Measurements from ENCODE around the gene PHKA2.

DNA sequence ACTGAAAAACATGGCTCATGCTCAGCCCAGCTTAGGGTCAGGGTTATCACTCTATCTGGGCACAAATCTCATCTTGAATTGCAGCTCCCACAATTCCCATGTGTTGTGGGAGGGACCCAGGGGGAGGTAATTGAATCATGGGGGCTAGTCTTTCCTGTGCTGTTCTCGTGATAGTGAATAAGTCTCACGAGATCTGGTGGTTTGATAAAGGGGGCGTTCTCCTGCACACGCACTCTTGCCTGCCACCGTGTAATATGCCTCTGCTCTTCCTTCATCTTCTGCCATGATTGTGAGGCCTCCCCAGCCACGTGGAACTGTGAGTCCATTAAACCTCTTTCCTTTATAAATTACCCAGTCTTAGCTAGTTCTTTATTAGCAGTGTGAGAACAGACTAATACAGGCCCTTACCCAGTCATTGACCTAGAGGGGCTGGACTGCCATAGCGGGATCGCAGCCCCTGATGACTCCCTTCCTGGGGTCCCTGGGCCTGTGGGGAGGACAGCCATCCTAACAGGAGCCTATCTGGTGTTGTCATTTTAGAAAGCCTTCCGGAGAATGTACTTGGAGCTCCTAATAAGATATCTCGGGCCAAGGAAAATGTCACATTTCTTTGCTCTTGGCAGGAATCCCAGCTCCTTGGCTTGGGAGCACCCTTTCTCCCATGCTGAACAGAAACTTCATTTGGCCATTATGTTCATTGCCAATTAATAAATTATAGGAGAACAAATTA lies 112.6 kb downstream of the PHKA2 start:
- TF ChIP-seq, protein P1, sequence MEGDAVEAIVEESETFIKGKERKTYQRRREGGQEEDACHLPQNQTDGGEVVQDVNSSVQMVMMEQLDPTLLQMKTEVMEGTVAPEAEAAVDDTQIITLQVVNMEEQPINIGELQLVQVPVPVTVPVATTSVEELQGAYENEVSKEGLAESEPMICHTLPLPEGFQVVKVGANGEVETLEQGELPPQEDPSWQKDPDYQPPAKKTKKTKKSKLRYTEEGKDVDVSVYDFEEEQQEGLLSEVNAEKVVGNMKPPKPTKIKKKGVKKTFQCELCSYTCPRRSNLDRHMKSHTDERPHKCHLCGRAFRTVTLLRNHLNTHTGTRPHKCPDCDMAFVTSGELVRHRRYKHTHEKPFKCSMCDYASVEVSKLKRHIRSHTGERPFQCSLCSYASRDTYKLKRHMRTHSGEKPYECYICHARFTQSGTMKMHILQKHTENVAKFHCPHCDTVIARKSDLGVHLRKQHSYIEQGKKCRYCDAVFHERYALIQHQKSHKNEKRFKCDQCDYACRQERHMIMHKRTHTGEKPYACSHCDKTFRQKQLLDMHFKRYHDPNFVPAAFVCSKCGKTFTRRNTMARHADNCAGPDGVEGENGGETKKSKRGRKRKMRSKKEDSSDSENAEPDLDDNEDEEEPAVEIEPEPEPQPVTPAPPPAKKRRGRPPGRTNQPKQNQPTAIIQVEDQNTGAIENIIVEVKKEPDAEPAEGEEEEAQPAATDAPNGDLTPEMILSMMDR (conservative IDR thresholded peaks at IDR 0.05; ENCODE audit: low read depth, low read length), result no peak
- TF ChIP-seq EZH2phosphoT487 (IDR thresholded peaks at IDR 0.05; ENCODE audit: borderline replicate concordance, low read length), result no peak

Data from PC-3 (cell line).